Activated CD4-positive, alpha-beta T cell treated with anti-CD3 and anti-CD28 coated beads, Interleukin-2, Interleukin-4, amounts not matched to agents 100 ng/mL and 50 ng/mL, durations not matched to agents 16 hours and 8 hours (primary cell): ENCODE data around the gene GOT1.

Experiments
- DNase-seq: peaks from one replicate; pipeline ENCODE4 v3.0.0-alpha.2; 2020; ENCODE audit warnings: low spot score

GOT1 gene

DNA sequence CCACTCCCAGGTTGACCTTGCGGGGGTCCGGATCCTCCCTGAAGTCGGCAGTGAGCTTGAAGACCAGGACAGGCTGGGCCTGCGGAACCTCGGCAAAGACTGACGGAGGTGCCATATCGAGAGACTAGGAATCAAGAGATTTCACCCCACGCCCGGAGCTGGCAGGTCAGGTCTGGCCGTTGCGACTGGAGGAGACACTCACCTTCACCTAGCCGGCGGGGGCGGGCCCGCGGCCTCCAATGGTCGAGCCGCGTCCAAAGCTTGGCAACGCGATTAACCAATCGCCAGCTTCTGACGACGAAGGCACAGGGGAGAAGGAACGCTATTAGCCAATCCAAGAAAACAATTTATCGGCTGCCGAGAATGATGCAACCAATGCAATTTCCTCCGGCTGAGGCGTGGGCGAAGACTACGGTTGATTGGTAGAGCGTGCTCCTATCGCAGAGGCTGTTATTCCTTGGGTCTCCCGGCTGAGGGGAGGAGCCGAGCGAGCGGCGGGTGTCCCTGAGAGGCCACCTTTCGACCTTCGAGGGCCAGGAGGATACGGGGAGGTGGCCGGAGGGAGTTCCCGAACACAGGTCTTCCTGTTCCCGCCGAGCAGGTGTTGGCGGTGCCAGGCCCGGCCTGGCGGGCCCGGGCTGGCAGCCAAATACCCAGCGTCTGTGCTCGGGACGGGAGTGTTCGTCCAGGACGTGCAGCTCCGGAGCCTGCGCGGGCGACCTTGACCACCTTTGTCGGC is at the start of gene GOT1:
Gene GOT1 (minus strand): TSS at position 174 of the 739 bp plus-strand sequence. CDS start 59 bp downstream, at position 115.
- peak; percentile 98 for DNase-seq

DNA sequence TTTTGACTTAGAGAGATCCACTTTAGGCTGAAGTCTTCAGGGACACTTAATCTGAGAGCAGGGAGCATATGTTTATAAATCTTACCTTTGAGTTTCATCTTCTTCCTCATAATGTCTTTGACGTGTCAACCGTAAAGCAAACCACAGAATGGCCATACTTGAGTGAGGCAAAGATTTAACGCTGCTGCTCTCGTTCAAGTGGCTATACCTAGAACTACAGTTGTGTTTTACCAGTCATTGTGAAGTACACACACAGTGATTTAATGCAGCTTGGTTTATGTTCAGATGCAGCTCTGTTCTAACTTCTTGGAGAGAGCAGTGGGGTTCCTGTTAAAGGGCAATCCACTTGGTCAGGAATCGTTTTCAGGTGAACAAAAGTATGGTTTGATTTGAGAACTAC is 39.9 kb upstream of the GOT1 start:
- DNase-seq = no peak

DNA sequence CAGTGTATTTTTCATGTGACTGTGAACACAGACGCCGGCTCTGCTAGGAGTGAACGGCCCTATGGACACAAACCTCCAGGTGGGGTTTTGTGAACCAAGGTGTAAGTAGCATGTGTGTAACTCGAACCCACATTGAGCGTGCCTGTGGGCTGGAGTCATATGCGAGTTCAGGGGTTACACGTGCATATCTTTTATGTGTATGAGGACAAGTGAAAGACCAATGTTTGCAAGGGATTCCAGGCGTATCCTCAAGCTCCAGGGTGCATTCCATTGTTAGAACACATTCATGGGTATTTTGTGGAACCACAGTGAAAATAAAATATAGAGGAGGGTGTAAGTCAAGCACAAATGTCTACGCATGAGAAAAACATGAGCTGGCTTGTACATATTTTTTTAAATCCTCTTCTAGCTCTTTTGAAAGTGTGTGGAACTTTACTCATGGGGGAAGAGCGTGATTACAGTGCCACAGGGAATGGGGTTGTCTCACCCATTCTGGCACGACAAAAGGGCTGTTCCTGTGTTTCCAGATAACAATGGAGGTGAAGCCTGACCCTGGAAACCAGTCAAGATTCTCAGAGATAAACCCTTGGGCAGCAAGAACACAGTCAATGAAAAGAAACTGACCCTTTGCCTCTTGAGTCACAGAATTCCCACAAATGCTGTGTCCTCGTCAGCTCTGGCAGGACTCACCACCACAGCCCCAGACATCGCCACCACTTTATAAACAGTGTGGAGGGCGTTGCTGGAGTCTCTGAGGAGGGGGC is 37.0 kb upstream of the GOT1 start:
- no peak for DNase-seq

DNA sequence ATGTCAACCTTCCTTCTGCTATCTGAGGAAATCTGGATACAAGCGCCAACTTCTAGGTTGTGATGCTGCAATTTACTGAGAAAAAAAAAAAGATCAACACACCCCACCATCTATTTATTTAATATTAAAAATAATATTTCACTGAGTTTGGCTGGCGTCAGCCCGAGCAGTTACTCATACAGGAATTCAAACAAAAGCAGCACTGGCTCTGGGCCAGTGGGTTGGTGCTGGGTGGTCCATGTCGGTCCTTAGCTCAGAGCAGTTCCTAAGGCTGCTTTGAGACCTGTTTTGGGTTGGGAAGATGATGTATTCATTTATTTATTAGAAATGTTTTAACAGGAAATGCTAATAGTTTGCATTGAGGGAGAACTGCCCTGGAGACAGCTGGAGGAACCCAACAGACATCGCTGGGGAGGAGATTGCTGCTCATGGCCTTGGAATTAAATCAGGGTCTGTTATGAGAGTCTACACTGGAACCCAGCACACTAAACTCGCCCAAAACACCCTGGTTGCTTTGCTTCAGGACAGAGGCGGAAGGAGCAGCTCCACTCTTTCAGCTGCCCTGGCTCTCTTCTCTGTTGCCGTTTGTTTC is 36.3 kb upstream of the GOT1 start:
- no peak for DNase-seq

DNA sequence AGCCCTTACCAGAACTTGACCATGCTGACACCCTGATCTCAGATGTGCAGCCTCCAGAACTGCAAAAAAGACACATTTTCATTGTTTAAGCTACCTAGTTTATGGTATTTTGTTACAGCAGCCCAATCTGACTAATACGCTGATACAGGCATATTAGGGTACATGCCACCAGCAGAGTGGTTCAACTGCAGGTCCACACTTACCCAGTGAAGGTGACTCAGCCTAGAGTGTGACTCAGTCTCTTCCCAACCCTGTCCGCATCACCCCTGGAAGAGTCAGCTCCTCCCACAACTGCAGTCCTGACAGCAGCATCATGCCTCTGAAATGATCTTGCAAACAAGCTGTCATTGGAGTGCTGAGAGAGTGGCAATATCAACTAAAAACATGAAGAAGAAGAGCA is 30.8 kb upstream of the GOT1 start:
- DNase-seq = no peak

DNA sequence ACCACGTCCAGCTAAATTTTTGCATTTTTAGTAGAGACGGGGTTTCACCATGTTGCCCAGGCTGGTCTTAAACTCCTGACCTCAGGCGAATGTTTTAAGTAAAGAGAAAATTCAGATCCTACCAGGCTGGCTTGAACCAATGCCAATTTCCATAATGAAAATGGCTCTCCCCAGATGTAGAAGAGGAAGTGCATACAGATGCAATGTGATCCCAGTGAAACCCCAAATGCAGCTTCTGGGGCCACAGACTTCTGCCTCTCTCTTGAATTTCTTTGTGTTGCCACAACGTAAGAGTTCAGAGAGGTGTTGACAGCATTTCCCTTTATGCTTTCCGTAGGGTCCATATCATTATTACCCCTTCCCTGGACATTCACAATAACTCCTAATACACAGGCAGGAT is 29.6 kb upstream of the GOT1 start:
- no peak for DNase-seq

DNA sequence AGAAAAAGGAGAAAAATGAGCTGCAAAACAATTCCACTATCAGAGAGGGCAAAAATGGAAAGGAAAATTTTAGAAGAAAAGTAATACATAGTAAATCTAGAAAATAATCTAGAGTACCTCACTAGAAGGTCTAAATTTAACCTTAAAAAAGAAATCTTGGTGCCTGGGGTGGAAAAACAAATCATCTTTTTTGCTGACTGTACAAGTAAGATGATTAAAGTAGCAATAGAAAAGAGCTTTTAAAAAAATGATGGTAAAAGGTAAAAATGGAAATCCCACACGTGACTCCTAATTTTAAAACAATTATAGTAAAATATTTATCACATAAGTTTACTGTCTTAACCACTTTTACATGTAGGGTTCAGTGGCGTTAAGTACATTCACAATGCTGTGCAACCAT is 28.8 kb upstream of the GOT1 start:
- DNase-seq = no peak

DNA sequence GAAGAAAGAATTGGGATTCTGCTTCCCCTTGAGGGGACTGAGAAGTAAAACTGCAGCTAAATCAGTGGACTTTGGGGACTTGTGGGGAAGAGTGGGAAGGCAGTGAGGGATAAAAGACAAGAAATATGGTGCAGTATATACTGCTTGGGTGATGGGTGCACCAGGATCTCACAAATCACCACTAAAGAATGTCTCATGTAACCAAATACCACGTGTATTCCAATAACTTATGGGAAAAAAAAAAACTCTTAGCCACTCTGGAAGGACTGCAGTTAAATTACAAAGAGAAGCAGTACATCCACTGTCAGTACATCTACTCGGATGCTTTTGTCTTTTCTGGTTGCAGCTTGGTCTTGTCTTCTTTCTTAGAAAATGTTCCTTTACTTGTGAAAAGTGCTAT is 27.4 kb upstream of the GOT1 start:
- no peak for DNase-seq

DNA sequence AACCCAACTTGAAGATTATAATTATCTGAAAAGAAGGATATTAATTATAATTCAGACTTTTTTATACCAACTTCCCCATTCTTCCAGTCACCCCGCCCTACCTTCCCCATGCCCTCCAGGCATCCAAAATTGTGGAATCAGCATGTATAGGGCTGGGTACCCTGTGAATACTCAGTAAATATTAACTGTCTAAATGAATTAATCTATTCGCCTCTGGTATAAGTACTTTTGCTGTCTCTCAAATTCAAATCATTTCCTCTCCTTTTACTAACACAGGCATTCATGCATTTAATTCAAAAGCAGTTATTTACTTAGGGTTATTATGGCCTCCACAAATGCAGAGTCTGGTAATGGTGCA is 26.5 kb upstream of the GOT1 start:
- DNase-seq = no peak

DNA sequence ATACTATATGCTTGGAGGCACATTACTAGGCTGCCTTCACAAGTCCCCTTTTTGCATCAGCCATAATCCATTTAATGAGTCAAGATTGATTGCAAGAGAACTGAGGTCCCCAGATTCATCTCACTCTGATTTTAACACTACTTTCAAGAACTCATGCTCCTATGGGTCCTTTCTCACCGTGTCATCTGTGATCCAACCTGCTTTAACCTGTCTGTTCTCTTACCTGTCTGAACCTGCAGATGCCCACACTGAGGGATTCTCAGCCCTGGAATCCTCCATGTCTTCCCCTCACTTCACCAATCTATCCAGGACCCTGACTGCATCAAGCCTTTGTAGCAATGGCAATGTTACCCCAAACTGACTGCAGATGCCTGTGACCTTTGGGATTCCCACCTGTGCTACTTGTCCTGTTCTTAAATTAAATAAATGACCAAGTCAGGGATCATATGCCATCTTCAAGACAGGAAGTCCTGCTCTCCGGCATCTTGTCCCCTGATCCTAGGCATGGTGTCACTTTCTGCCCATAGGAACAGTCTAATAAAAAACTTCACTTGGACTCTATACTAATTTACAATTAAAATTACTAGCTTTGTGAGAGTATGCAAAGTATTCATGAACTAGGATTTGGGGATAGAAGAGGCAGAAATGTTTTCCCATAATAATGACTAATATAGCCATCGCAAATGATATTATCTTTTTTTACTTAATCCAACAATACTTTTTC is 25.9 kb upstream of the GOT1 start:
- DNase-seq = no peak

DNA sequence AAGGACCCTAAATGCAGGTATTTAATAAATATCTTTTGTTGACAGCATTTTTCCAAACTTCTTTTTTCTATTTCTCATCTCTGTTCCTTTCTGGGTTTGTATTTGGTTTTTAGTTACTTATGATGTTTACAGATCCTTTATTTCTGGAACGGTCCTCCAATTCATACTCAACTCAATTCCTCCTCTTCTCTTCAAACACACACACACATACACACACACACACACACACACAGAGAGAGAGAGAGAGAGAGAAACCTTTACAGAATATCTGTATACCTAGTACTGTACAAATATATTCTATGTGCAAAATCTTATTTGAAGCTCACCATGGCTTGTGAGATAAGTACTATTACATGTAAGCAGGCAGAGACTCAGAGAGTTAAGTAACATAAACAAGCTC is 21.6 kb upstream of the GOT1 start:
- no peak for DNase-seq

DNA sequence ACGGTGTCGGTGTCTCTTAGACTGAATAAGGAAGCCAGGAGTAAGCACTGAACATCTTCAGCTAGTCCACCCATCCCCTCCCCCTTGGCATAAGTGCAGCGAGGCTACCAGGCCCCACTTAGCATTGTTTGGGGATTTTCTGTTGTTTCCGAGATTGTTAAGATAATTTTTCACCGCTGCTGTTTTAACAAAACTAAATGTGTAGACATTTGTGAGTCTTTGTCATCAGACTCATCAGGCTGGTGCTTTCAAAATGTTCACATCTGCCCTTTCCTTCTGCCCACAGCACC is 21.0 kb upstream of the GOT1 start:
- no peak for DNase-seq

DNA sequence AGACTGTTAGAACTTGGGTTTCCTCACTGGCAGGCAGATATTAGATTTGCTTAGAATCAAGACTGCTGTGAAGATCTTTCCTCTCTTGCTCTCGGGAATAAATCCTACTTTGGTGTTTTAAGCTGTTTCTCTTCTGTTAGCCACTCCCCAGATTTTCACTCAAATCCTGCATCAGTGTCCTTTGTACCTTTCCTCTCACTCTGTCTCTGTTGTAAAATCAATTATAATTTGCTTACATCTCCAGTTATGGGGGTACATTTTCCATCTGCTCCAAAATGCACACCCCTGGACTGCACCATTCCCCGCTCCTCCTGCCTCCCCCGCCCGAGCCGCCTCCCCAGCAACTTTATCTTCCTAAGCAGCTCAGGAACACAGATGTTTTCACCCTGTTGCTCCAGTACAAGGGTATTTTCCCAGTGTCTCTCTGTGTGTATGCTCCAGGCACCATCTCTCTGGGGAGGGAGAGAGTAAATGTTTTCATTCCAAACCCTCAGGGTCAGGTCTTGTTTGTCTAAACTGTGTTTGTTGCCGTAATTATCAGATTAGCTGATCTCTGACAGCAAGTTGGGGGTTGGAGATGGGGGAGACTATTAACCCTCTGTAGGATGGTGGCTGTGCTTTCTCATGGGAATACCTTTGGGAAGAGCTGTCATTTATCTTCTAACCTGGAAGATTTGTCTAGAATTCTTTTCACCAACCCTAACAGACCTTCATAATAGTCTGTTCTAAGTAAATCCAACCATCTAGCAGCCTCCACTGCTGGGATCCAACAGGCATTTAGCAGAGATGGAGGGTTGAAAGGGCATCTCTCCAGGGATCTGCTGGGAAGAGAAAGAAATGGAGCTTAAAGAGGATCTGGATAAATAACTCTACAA is 20.4 kb upstream of the GOT1 start:
- no peak for DNase-seq

DNA sequence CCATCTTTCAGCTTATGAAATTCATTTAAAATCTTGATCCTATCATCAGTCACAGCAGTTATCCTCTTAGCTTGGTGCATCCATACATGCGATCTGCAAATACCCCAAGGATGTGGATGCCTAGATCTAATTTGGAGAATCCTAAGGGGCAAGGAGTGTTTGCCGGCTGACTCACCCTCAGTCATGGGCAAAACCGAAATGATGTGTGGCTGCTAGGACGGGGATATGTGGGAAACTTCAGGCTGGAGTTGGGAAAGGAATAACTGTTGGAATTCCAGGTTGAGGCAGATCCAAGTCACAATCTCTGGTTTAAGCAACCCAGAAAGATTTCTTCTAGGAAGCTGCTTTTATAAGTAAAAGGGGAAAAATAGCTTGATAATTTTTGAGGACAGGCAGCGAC is 19.7 kb upstream of the GOT1 start:
- no peak for DNase-seq

DNA sequence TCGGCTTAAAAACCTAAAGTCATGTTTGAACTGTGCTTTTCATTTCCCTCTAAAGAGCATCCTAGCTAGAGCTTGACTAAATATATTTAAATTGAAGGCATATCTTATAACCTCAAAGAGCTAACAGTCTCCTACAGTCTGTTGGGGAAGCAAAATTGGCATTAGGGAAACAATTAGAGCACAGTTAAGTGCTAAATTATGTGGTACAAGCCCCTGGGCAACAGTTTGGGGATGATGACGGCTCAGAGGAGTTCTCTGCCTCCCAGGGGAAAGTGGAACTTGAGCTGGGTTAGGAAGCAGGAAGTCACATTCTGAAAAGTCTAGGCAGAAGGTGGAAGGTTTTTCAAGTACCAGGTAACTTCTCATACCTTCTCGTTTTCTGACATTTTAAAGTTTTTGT is 18.6 kb upstream of the GOT1 start:
- no peak for DNase-seq

DNA sequence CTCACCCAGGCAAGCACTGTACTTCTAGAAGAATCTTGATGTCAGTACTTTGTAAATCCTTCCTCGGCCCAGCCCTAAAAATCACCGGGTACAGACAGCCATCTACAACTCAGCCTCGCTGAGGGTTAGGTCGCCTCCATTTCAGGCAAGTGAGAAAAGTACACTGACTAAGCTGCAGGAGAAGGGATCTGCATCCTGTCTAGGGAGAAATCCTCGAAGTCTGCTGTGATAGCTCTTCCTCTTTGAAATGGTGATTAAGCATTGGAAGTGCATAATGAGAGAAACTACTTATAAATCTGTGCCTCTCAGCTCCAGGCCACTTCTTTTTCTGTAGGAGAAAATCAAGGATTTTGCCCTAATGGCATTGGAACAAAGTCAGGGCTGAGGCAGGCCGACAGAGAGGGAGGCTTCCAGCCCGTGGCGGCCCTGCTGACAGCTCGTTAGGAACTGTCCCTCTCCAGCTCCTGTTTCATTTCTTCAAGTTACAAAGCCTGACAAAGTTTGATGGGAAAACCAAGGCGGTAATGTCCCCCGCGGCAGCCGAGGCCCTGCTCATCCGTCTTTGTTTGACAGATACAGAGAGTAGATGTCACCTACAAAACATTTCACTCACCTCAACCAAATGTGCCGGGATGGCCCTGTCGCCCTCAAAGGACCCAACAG is 14.1 kb upstream of the GOT1 start:
- no peak for DNase-seq

DNA sequence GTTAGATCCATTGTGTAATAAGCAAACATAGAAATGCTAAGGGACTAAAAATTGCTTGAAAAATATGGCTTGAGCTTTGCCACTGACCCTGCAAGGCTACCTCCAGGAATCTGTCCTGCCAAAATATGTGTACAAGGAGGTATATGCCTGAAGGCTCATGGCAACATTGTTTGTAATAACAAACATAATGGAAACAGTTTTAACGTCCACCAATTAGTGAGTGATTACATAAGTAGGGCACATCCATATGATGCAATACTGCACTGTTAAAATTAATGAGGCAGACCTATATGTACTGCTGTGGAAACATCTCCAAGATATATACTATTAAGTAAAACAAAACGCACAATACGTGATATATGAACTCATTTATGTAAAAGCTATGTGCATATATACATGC is 13.1 kb upstream of the GOT1 start:
- DNase-seq = no peak

DNA sequence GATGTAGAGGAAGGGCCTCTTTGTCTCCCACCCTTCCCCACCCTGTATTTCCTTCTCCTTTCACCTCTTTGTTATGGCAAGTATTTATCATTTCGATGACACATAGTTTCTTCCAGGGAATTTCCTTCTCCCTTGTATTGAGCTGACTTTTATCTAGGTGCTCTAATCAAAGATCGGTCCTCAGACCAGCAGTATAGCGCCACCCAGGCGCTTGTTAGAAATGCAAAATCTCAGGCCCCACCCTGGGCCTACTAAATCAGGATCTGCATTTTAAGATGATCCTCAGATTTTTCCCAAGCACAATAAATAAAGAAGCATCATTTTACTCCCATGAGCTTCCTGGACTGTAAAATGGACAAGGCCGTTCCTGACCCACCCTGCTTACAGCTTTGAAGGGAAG is 12.0 kb upstream of the GOT1 start:
- no peak for DNase-seq

DNA sequence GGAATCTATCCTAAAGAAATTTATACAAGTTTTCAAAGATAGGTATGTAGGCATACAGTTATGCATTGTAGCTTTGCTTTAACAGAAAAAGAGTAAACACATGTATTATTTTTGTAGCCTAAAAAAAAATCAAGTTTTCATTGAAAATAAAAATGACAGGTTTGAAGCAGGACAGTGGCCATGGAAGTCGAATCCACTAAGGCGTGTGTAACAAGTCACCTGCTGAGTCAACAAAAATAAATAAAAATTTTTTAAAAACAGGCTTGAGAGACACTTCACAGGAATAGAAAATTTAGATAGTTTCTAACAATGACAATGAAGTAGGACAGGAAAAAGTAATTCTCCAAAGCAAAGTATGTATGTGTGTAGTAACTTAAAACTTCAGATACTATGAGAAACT is 8.5 kb upstream of the GOT1 start:
- no peak for DNase-seq

DNA sequence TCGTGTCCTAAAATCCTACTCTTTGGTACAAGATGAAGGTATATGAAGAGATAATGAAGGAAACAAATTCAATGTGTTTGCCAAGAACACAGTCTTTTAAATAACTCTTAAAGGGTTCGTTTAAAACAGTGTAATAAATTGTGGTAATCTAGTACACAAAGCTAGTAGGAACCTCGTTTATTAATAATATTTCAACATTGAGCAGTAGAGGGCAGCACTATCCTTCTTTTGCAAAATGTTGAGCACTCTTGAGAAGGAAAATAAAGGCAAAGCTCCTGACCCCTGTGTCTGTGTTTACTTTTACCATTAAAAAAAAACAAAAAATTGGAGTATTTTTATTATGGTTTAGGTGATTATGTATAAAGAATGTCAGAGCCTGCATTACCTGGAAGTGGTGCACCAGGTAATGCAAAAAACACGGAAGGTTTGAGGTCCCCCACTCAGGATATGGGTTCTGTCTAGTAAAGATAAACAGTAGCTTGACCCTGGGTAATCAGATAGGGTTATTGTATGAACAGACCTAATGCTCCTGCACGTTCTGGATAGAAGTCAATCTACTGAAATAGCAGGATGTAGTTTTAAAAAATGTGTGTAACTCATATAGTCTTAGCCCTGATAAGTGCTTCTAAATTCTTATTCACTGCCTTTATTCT is 5.7 kb upstream of the GOT1 start:
- DNase-seq = peak; percentile 48
